Liver (tissue), 9 donors: Measurements from ENCODE around the gene DUSP14. TPM values are rescaled to one million over a fixed set of nuclear protein-coding genes. Genes with fewer than 3 reads are reported as not detected.
"Not testable (repeated sequence)": the region's sequence is repeated elsewhere in the genome, so short reads cannot be mapped to it uniquely, and the experiment has no call there.

Source experiments
- DNase-seq: peaks from one replicate; pipeline ENCODE4 v3.0.0-alpha.2; 2017; ENCODE audit warnings: low spot score
- H3K27ac ChIP-seq, 2 donors: one replicate each; pipeline ENCODE4 v1.7.0; 2013; ENCODE audit warnings: inconsistent platforms in 2 of 2, low read length in 2 of 2, control low read depth in 1 of 2, low read depth in 1 of 2, mild to moderate bottlenecking in 1 of 2
- H3K27me3 ChIP-seq, 4 donors: one replicate each; pipeline versions ENCODE4 v1.6.1 to v1.7.0; 2013; ENCODE audit warnings: low read length in 3 of 4, inconsistent platforms in 1 of 4, mild to moderate bottlenecking in 1 of 4, moderate library complexity in 1 of 4; ENCODE audit not compliant: control insufficient read depth in 4 of 4, insufficient read depth in 4 of 4
- H3K36me3 ChIP-seq, 4 donors: one replicate each; pipeline versions ENCODE4 v1.6.1 to v1.7.0; 2013; ENCODE audit warnings: low read length in 3 of 4, mild to moderate bottlenecking in 3 of 4, low read depth in 1 of 4, moderate library complexity in 1 of 4; ENCODE audit not compliant: control insufficient read depth in 4 of 4, insufficient read depth in 3 of 4
- H3K4me1 ChIP-seq, 4 donors: one replicate each; pipeline versions ENCODE4 v1.6.1 to v1.7.0; 2013; ENCODE audit warnings: low read length in 3 of 4, mild to moderate bottlenecking in 3 of 4, moderate library complexity in 1 of 4; ENCODE audit not compliant: control insufficient read depth in 4 of 4, insufficient read depth in 4 of 4
- H3K4me3 ChIP-seq, 3 donors: one replicate each; pipeline versions ENCODE4 v1.6.1 to v1.7.0; 2013; ENCODE audit warnings: low read length in 3 of 3, control low read depth in 1 of 3, low read depth in 1 of 3, mild to moderate bottlenecking in 1 of 3
- H3K9ac ChIP-seq, 2 donors: one replicate each; pipeline ENCODE4 v1.7.0; 2013; ENCODE audit warnings: low read length in 2 of 2, mild to moderate bottlenecking in 2 of 2, moderate library complexity in 2 of 2, control low read depth in 1 of 2, low read depth in 1 of 2
- H3K9me3 ChIP-seq, 4 donors: one replicate each; pipeline versions ENCODE4 v1.6.1 to v1.7.0; 2013; ENCODE audit warnings: low read length in 3 of 4; ENCODE audit not compliant: control insufficient read depth in 4 of 4
- ATF3 ChIP-seq: IDR thresholded peaks from 2 replicates; pipeline ENCODE4 v1.6.1; 2016; ENCODE audit warnings: antibody characterized with exemption
- EGR1 ChIP-seq, 2 donors: IDR thresholded peaks; 2 replicates each; pipeline ENCODE4 v1.6.1; 2016 to 2018; ENCODE audit warnings: antibody characterized with exemption in 2 of 2, low read depth in 2 of 2
- FOXA1 ChIP-seq: IDR thresholded peaks from 2 replicates; pipeline ENCODE4 v1.6.1; 2016; ENCODE audit warnings: antibody characterized with exemption
- FOXA2 ChIP-seq: IDR thresholded peaks from 2 replicates; pipeline ENCODE4 v1.6.1; 2016; ENCODE audit warnings: antibody characterized with exemption
- GABPA ChIP-seq, 2 donors: IDR thresholded peaks in 1 of 2; conservative IDR thresholded peaks in 1 of 2; 2 replicates each; pipeline ENCODE4 v1.6.1; 2016; ENCODE audit warnings: antibody characterized with exemption in 2 of 2, mild to moderate bottlenecking in 1 of 2, moderate library complexity in 1 of 2
- HNF4A ChIP-seq, 2 donors: conservative IDR thresholded peaks; 2 replicates each; pipeline ENCODE4 v1.6.1; 2016; ENCODE audit warnings: antibody characterized with exemption in 2 of 2, mild to moderate bottlenecking in 2 of 2
- HNF4G ChIP-seq: IDR thresholded peaks from 2 replicates; pipeline ENCODE4 v1.6.1; 2016; ENCODE audit warnings: antibody characterized with exemption
- JUND ChIP-seq, 2 donors: IDR thresholded peaks; 2 replicates each; pipeline ENCODE4 v1.6.1; 2016; ENCODE audit warnings: antibody characterized with exemption in 2 of 2
- NR2F2 ChIP-seq: IDR thresholded peaks from 2 replicates; pipeline ENCODE4 v1.6.1; 2016; ENCODE audit warnings: antibody characterized with exemption
- RAD21 ChIP-seq, 2 donors: IDR thresholded peaks; 2 replicates each; pipeline ENCODE4 v1.6.1; 2016; ENCODE audit warnings: antibody characterized with exemption in 2 of 2, mild to moderate bottlenecking in 2 of 2
- REST ChIP-seq: IDR thresholded peaks from 2 replicates; pipeline ENCODE4 v1.6.1; 2016; ENCODE audit warnings: antibody characterized with exemption, mild to moderate bottlenecking
- RXRA ChIP-seq, 2 donors: IDR thresholded peaks; 2 replicates each; pipeline ENCODE4 v1.6.1; 2017 to 2018; ENCODE audit warnings: antibody characterized with exemption in 2 of 2, mild to moderate bottlenecking in 1 of 2
- SP1 ChIP-seq: IDR thresholded peaks from 2 replicates; pipeline ENCODE4 v1.6.1; 2018; ENCODE audit warnings: antibody characterized with exemption, mild to moderate bottlenecking
- TAF1 ChIP-seq: conservative IDR thresholded peaks from 2 replicates; pipeline ENCODE4 v1.6.1; 2016; ENCODE audit warnings: antibody characterized with exemption, mild to moderate bottlenecking
- YY1 ChIP-seq: IDR thresholded peaks from 2 replicates; pipeline ENCODE4 v1.6.1; 2016; ENCODE audit warnings: antibody characterized with exemption, mild to moderate bottlenecking
- WGBS: extraction: QIAGEN DNeasy Blood & Tissue Kit; methylation state at CpG from one replicate; pipeline ENCODE4 v1.1.7; 2013; 5-methylcytosine and 5-hydroxymethylcytosine counted together
- polyA plus RNA-seq, 2 donors: library from polyadenylated mRNA; stranded (reverse) in 1 of 2; unstranded in 1 of 2; fragments of 200-250 nt in 1 of 2; fragments of >200 nt in 1 of 2; fragmentation: Nextera tagmentation in 1 of 2; extraction: Ambion mirVana in 1 of 2; gene quantifications; one replicate each; pipeline versions ENCODE4 v1.2.1 to v1.2.3, GENCODE V29; 2013 to 2015
- total RNA-seq, 2 donors: library from RNA; depleted of rRNA; stranded (reverse); fragments of >200 nt; gene quantifications; one replicate each; pipeline ENCODE4 v1.2.3, GENCODE V29; 2014
- TF ChIP-seq, protein P1 (sequence below): fragments of 150-350 bp; IDR thresholded peaks from 2 replicates; pipeline ENCODE4 v1.5.1; 2017; ENCODE audit warnings: improper control_type of control experiment, low read depth, low read length; ENCODE audit not compliant: missing input control
- TF ChIP-seq, protein P2 (sequence below): IDR thresholded peaks from 2 replicates; pipeline ENCODE4 v1.6.1; 2016; ENCODE audit warnings: antibody characterized with exemption
- donor health status: healthy.
- donor health status: healthy.
- donor health status: healthy.
- donor health status: healthy.
- donor health status: healthy.

The DUSP14 gene
- total and polyA plus RNA-seq, 4 donors = 6.3 to 15.7 (median 13.8) TPM

DNA sequence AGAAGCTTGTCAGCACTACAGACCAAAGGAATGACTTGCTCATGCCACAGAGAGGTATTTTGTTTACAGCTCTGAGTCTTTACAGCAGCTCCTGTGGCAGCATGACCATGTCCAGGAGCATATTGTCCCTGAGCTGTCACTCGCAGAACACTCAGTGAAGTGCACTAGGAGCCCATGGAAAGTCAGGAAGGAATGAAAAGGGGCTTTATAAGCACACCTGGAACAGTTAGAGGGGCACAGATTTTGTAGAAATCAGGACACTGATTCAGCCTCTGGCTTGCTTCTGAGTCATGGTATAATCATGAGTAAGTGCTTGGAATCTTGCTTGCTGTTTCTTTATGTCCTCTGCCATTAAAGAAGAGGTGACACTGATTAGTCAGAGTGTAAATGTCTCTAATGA is 42.0 kb upstream of the DUSP14 start:
- no peak for DNase-seq
- whole genome bisulfite sequencing = 91% methylated on average over 1 of the region's 1 CpG
- H3K4me1 ChIP-seq = peaks cover 0 to 3% (median 0%) of the 10 kb centered on the region in 4 donors
- H3K36me3 ChIP-seq = peaks cover 9 to 34% (median 27%) of the 10 kb centered on the region in 4 donors
- no peak overlapping the region for H3K9ac ChIP-seq
- no peaks in the 10 kb centered on the region for H3K27me3 ChIP-seq
- H3K27ac ChIP-seq = no peak overlapping the region
- TF ChIP-seq NR2F2 (no peak), ATF3 (no peak), TAF1 (no peak), REST (no peak), HNF4A (conservative IDR thresholded peaks at IDR 0.05) (no peak), YY1 (no peak), RAD21 (IDR thresholded peaks at IDR 0.05) (no peak), HNF4G (no peak), FOXA1 (no peak), RXRA (IDR thresholded peaks at IDR 0.05) (no peak), EGR1 (IDR thresholded peaks at IDR 0.05; ENCODE audit: low read depth in 2 of 2) (no peak), GABPA (IDR thresholded peaks at IDR 0.05 in 1 of 2, conservative IDR thresholded peaks at IDR 0.05 in 1 of 2) (no peak), JUND (IDR thresholded peaks at IDR 0.05) (no peak), SP1 (no peak), FOXA2 (no peak)
- TF ChIP-seq, protein P1, sequence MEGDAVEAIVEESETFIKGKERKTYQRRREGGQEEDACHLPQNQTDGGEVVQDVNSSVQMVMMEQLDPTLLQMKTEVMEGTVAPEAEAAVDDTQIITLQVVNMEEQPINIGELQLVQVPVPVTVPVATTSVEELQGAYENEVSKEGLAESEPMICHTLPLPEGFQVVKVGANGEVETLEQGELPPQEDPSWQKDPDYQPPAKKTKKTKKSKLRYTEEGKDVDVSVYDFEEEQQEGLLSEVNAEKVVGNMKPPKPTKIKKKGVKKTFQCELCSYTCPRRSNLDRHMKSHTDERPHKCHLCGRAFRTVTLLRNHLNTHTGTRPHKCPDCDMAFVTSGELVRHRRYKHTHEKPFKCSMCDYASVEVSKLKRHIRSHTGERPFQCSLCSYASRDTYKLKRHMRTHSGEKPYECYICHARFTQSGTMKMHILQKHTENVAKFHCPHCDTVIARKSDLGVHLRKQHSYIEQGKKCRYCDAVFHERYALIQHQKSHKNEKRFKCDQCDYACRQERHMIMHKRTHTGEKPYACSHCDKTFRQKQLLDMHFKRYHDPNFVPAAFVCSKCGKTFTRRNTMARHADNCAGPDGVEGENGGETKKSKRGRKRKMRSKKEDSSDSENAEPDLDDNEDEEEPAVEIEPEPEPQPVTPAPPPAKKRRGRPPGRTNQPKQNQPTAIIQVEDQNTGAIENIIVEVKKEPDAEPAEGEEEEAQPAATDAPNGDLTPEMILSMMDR = no peak
- TF ChIP-seq, protein P2, sequence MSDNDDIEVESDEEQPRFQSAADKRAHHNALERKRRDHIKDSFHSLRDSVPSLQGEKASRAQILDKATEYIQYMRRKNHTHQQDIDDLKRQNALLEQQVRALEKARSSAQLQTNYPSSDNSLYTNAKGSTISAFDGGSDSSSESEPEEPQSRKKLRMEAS = no peak
- no peak overlapping the region for H3K4me3 ChIP-seq
- no peaks in the 10 kb centered on the region for H3K9me3 ChIP-seq

GRCh38 chr17:37450112-37450511 is 39.6 kb upstream of the DUSP14 start:
- Histone ChIP-seq H3K4me3 (no peak overlapping the region), H3K9me3 (no peaks in the 10 kb centered on the region), H3K27me3 (no peaks in the 10 kb centered on the region), H3K9ac (no peak overlapping the region), H3K4me1 (peaks cover 0 to 3% (median 0%) of the 10 kb centered on the region in 4 donors), H3K36me3 (peaks cover 6 to 20% (median 13%) of the 10 kb centered on the region in 4 donors), H3K27ac (no peak overlapping the region)
- WGBS = 94% methylated on average over 6 of the region's 6 CpGs
- TF ChIP-seq TAF1 (no peak), YY1 (no peak)
- no peak for DNase-seq

DNA sequence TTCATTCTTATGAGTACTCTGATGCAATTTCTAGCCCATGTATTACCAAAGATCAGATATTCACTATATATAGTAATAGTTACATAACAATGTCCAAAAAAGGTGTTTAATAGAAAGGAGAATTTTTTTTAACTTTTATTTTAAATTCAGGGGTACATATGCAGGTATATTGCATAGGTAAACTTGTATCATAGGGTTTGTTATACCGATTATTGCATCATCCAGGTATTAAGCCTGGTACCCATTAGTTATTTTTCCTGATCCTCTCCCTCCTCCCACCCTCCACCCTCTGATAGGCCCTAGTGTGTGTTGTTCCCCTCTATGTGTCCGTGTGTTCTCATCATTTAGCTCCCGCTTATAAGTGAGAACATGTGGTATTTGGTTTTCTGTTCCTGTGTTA is 31.9 kb upstream of the DUSP14 start:
- not testable (repeated sequence) for H3K4me3 ChIP-seq, H3K27ac ChIP-seq, H3K36me3 ChIP-seq, H3K4me1 ChIP-seq, H3K9me3 ChIP-seq, H3K27me3 ChIP-seq, H3K9ac ChIP-seq, DNase-seq
- WGBS = 89% methylated on average over 3 of the region's 3 CpGs
